ENCODE results near the gene CCSER1. TPM values are rescaled to one million over a fixed set of nuclear protein-coding genes. Genes with fewer than 3 reads are reported as not detected.
A peak's percentile ranks its signal among the peaks of the same experiment; 100 is the strongest.

The CCSER1 gene
- total and polyA plus RNA-seq, 2 of the 8 experiments (the other 6 are each of a cell fraction or from before 2014, with no cell fraction given) = 0.26 to 0.84 TPM

DNA sequence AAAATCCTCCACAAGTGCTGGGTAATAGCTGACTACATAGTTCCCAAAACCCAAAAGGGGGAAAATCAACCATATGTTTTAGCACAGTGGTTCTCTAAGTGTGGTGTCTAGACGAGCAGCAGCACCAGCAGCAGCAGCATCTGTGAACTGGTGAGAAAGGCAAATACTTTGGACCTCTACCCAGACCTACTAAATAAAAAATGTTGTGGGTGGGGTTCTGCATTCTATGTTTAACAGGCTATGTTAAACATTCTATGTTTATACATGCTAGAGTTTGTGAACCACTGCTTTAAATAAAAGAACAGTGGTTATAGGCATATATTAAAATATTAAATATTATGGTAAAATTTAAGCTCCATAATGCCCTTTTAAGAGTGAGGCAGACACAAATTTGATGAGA, 1171.6 kb downstream of the CCSER1 start:
- Histone ChIP-seq H3K4ac (replicated peaks; ENCODE audit: insufficient read length, low read depth, low read length) (no peak overlapping the region), H2BK20ac (ENCODE audit: low read length) (no peak overlapping the region), H4K5ac (ENCODE audit: insufficient read length, low read depth, low read length) (no peak overlapping the region), H3K79me2 (ENCODE audit: control insufficient read depth in 1 of 2, insufficient read depth in 2 of 2, low read length in 2 of 2) (no peaks in the 10 kb centered on the region), H2BK15ac (ENCODE audit: low read length) (no peak overlapping the region), H3K9ac (replicated peaks in 1 of 4; ENCODE audit: extremely low read depth in 1 of 4, low read depth in 3 of 4, low read length in 3 of 4) (no peak overlapping the region), H2BK5ac (ENCODE audit: low read depth, low read length) (no peak overlapping the region), H3K27me3 (replicated peaks in 1 of 4; ENCODE audit: control insufficient read depth in 3 of 4, extremely low read depth in 1 of 4, insufficient read depth in 3 of 4, low read length in 3 of 4) (no peaks in the 10 kb centered on the region), H2AFZ (ENCODE audit: low read length) (0 out of 2 replicates have a peak overlapping the region, but pooled peaks have one; percentile 76), H3K23me2 (ENCODE audit: low read depth, low read length) (no peaks in the 10 kb centered on the region; the same call in 1 of the 2 replicates), H3K18ac (ENCODE audit: extremely low read depth, low read length) (no peak overlapping the region), H3K56ac (replicated peaks; ENCODE audit: insufficient read length, low read depth, low read length) (no peak overlapping the region), H4K91ac (replicated peaks; ENCODE audit: insufficient read length, low read length) (no peak overlapping the region), H2BK12ac (ENCODE audit: low read depth, low read length) (no peak overlapping the region), H3K27ac (ENCODE audit: low read depth, low read length) (no peak overlapping the region), H3K4me2 (ENCODE audit: insufficient read depth in 1 of 2, low read depth in 2 of 2, low read length in 2 of 2) (no peak overlapping the region), H3K4me3 (ENCODE audit: extremely low read depth in 1 of 4, insufficient read depth in 2 of 4, low read depth in 3 of 4, low read length in 4 of 4) (no peak overlapping the region), H2AK5ac (ENCODE audit: low read depth, low read length) (no peak overlapping the region), H3K36me3 (ENCODE audit: control insufficient read depth in 2 of 4, insufficient read depth in 4 of 4, low read length in 3 of 4) (no peaks in the 10 kb centered on the region), H4K20me1 (replicated peaks in 1 of 2; ENCODE audit: control insufficient read depth in 1 of 2, insufficient read depth in 2 of 2, low read length in 2 of 2) (no peaks in the 10 kb centered on the region), H3K23ac (ENCODE audit: insufficient read length) (no peak overlapping the region), H3K14ac (ENCODE audit: insufficient read length) (no peak overlapping the region), H3K4me1 (replicated peaks in 1 of 4; ENCODE audit: control insufficient read depth in 3 of 4, insufficient read depth in 4 of 4, low read length in 3 of 4) (no peaks in the 10 kb centered on the region), H3K79me1 (ENCODE audit: low read depth, low read length) (no peaks in the 10 kb centered on the region), H2BK120ac (replicated peaks; ENCODE audit: low read depth, low read length) (no peak overlapping the region), H4K8ac (ENCODE audit: extremely low read depth, insufficient read depth, low read length) (no peak overlapping the region), H3K9me3 (ENCODE audit: insufficient read depth in 2 of 2, low read depth in 1 of 2, low read length in 1 of 2) (no peaks in the 10 kb centered on the region)
- DNase-seq (ENCODE audit: low read depth in 1 of 2, low spot score in 2 of 2) (no peak), FAIRE-seq (no peak)
- ChIA-PET CTCF (ENCODE audit: partially characterized antibody) (interaction anchor here (0.9 kb wide), 1 partner anchor 9 kb away, joined by 3 read pairs; no protein-coding TSS in a partner anchor), POLR2A (ENCODE audit: partially characterized antibody) (no interaction called here)
- WGBS, 2 experiments (ENCODE audit: extremely low coverage in 1 of 2, insufficient coverage in 1 of 2, insufficient read length in 1 of 2, insufficient replicate concordance in 2 of 2, low coverage in 1 of 2, low lambda C conversion rate in 2 of 2, missing lambda C conversion rate in 1 of 2) = 86% methylated on average over 1 of the region's 1 CpG; no CpG with 5 or more reads in 1 of the 2 experiments
- TF ChIP-seq CBX8 (IDR thresholded peaks at IDR 0.05; ENCODE audit: borderline replicate concordance, low read depth, low read length) (no peak), KDM5A (IDR thresholded peaks at IDR 0.05; ENCODE audit: low read length) (no peak), TEAD4 (IDR thresholded peaks at IDR 0.05; ENCODE audit: low read depth, low read length) (no peak), SP2 (IDR thresholded peaks at IDR 0.05; ENCODE audit: low read length) (no peak), BRCA1 (IDR thresholded peaks at IDR 0.05; ENCODE audit: low read depth, low read length) (no peak), EP300 (IDR thresholded peaks at IDR 0.05; ENCODE audit: borderline replicate concordance in 1 of 2, low read depth in 2 of 2, low read length in 2 of 2) (no peak), RAD21 (IDR thresholded peaks at IDR 0.05 in 1 of 2, conservative IDR thresholded peaks at IDR 0.05 in 1 of 2; ENCODE audit: low read depth in 2 of 2, low read length in 2 of 2) (no peak), NRF1 (IDR thresholded peaks at IDR 0.05; ENCODE audit: low read depth, low read length) (no peak), POU5F1 (IDR thresholded peaks at IDR 0.05; ENCODE audit: low read depth, low read length) (no peak), POLR2AphosphoS5 (IDR thresholded peaks at IDR 0.05; ENCODE audit: low read depth, low read length) (no peak), ZNF274 (IDR thresholded peaks at IDR 0.05; ENCODE audit: borderline replicate concordance, extremely low read depth, low read length) (no peak), RFX5 (IDR thresholded peaks at IDR 0.05; ENCODE audit: borderline replicate concordance, low read depth, low read length) (no peak)
- TF ChIP-seq, protein P1, sequence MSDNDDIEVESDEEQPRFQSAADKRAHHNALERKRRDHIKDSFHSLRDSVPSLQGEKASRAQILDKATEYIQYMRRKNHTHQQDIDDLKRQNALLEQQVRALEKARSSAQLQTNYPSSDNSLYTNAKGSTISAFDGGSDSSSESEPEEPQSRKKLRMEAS (IDR thresholded peaks at IDR 0.05) = no peak
- TF ChIP-seq, protein P2, sequence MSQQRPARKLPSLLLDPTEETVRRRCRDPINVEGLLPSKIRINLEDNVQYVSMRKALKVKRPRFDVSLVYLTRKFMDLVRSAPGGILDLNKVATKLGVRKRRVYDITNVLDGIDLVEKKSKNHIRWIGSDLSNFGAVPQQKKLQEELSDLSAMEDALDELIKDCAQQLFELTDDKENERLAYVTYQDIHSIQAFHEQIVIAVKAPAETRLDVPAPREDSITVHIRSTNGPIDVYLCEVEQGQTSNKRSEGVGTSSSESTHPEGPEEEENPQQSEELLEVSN (IDR thresholded peaks at IDR 0.05) = no peak
